Small intestine (tissue), 7 donors: ENCODE data around the gene MAPK10. TPM values are rescaled to one million over a fixed set of nuclear protein-coding genes. Genes with fewer than 3 reads are reported as not detected.

Experiments
- DNase-seq, 2 donors: peaks; one replicate each; pipeline versions ENCODE4 v3.0.0 to v3.0.0-alpha.2; 2013
- FAIRE-seq: peaks from 2 replicates; lab custom pipeline; 2012; peaks lifted over from hg19 to GRCh38; lab: Jason Lieb, UNC
- H3K27ac ChIP-seq, 3 donors: one replicate each; pipeline ENCODE4 v1.5.1; 2013; ENCODE audit warnings: low read length in 2 of 3, mild to moderate bottlenecking in 2 of 3, control low read depth in 1 of 3, inconsistent platforms in 1 of 3, low read depth in 1 of 3, moderate library complexity in 1 of 3
- H3K27me3 ChIP-seq, 3 donors: one replicate each; pipeline ENCODE4 v1.6.1; 2013; ENCODE audit warnings: low read length in 3 of 3, inconsistent platforms in 1 of 3; ENCODE audit not compliant: control insufficient read depth in 3 of 3, insufficient read depth in 3 of 3
- H3K36me3 ChIP-seq, 3 donors: one replicate each; pipeline ENCODE4 v1.6.1; 2013; ENCODE audit warnings: low read length in 3 of 3, inconsistent platforms in 1 of 3, low read depth in 1 of 3, mild to moderate bottlenecking in 1 of 3, moderate library complexity in 1 of 3; ENCODE audit not compliant: control insufficient read depth in 3 of 3, insufficient read depth in 2 of 3
- H3K4me1 ChIP-seq, 3 donors: one replicate each; pipeline ENCODE4 v1.6.1; 2013; ENCODE audit warnings: low read length in 2 of 3, inconsistent platforms in 1 of 3, low read depth in 1 of 3, mild to moderate bottlenecking in 1 of 3, moderate library complexity in 1 of 3; ENCODE audit not compliant: control insufficient read depth in 3 of 3, insufficient read depth in 2 of 3
- H3K4me3 ChIP-seq, 3 donors: one replicate each; pipeline ENCODE4 v1.5.1; 2013; ENCODE audit warnings: low read length in 3 of 3, control low read depth in 1 of 3, inconsistent platforms in 1 of 3, low read depth in 1 of 3, mild to moderate bottlenecking in 1 of 3, moderate library complexity in 1 of 3
- H3K9me3 ChIP-seq, 2 donors: one replicate each; pipeline ENCODE4 v1.6.1; 2013; ENCODE audit warnings: low read depth in 1 of 2, low read length in 1 of 2; ENCODE audit not compliant: control insufficient read depth in 2 of 2, insufficient read depth in 1 of 2
- WGBS, 3 donors: extraction: QIAGEN DNeasy Blood & Tissue Kit; methylation state at CpG; one replicate each; pipeline ENCODE4 v1.1.7; 2013; 5-methylcytosine and 5-hydroxymethylcytosine counted together
- polyA plus RNA-seq, 4 donors: library from polyadenylated mRNA; stranded (reverse) in 3 of 4; unstranded in 1 of 4; fragments of 200-250 nt in 3 of 4; fragments of 120-200 nt in 1 of 4; gene quantifications; one replicate each; pipeline versions ENCODE4 v1.2.1 to v1.2.3, GENCODE V29; 2013
- donor health status: healthy with polysubstance abuse.
- donor health status: control.
- donor health status: control.
- donor health status: Bipolar disorder and iron deficiency.
- donor health status: healthy.

The MAPK10 gene
- polyA plus RNA-seq, 4 donors = 0.22 to 8.9 (median 5.0) TPM

GRCh38 chr4:86043755-86044592 lies 315.9 kb downstream of the MAPK10 start:
- DNase-seq (peak; percentile 48 to 50), FAIRE-seq (no peak)
- WGBS, 3 donors = 17 to 22% (median 20%) methylated on average over 8 of the region's 8 CpGs
- H3K27me3 ChIP-seq = no peaks in the 10 kb centered on the region
- H3K27ac ChIP-seq = no peak overlapping the region
- no peak overlapping the region for H3K4me3 ChIP-seq
- H3K9me3 ChIP-seq = no peaks in the 10 kb centered on the region
- H3K4me1 ChIP-seq = no peaks in the 10 kb centered on the region
- H3K36me3 ChIP-seq = no peaks in the 10 kb centered on the region

- FAIRE-seq = no peak
- peaks cover 0 to 2% (median 0%) of the 10 kb centered on the region in 3 donors for H3K4me1 ChIP-seq
- no peaks in the 10 kb centered on the region for H3K9me3 ChIP-seq
- no peaks in the 10 kb centered on the region for H3K27me3 ChIP-seq
- no peak overlapping the region for H3K27ac ChIP-seq
- WGBS, 3 donors = 74 to 93% (median 81%) methylated on average over 1 of the region's 1 CpG
- H3K4me3 ChIP-seq = no peak overlapping the region
- no peak for DNase-seq
- H3K36me3 ChIP-seq = no peaks in the 10 kb centered on the region
Observed at GRCh38 chr4:86038037-86038436, 321.8 kb downstream of the MAPK10 start.

DNA sequence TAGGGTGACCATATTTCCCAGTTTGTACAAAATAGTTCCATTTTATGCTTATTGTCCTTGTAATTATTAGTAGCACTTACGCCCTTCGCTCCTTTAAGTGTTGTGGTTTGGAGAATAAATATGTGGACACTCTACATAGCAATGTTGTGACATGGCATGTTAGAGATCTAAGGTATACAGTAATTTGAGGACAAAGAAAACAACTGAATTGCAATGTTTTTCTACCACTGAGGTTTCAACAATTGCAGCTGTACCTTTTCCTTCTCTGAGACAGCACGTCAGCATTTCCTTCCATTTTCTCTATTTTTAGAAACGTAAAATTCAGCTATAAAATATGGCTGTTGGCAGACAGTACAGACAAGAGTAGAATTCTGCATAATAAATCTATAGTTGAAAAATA lies 323.1 kb downstream of the MAPK10 start:
- no peaks in the 10 kb centered on the region for H3K36me3 ChIP-seq
- no peak for DNase-seq
- no peak overlapping the region for H3K4me3 ChIP-seq
- WGBS, 3 donors = 73 to 87% (median 77%) methylated on average over 4 of the region's 4 CpGs
- FAIRE-seq = no peak
- H3K27ac ChIP-seq = no peak overlapping the region
- no peaks in the 10 kb centered on the region for H3K9me3 ChIP-seq
- peaks cover 0 to 2% (median 0%) of the 10 kb centered on the region in 3 donors for H3K4me1 ChIP-seq
- no peaks in the 10 kb centered on the region for H3K27me3 ChIP-seq

DNA sequence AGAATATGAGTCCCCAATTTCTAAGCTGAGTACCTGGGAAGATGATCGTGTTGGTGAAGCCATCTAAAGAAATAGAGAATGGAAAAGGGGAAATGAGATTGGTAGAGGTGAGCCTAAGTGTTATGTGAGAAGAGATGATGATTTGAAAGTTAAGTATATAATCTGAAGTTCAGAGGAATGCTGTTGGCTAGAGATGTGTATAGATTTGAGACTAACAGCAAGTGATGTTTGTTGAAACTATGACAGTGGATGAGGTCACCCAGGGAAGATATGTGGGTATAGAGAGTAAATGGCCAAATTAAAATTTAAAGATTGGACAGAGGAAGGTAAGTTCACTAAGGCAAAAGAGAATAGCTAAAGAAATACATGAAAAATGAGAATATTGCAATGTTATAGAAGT lies 324.2 kb downstream of the MAPK10 start:
- DNase-seq (no peak), FAIRE-seq (no peak)
- Histone ChIP-seq H3K9me3 (no peaks in the 10 kb centered on the region), H3K4me3 (no peak overlapping the region), H3K27me3 (no peaks in the 10 kb centered on the region), H3K4me1 (peaks cover 0 to 2% (median 0%) of the 10 kb centered on the region in 3 donors), H3K36me3 (no peaks in the 10 kb centered on the region), H3K27ac (no peak overlapping the region)
- WGBS, 3 donors = 82 to 97% (median 89%) methylated on average over 1 of the region's 1 CpG

GRCh38 chr4:86034616-86035015 lies 325.2 kb downstream of the MAPK10 start:
- Histone ChIP-seq H3K27ac (no peak overlapping the region), H3K36me3 (no peaks in the 10 kb centered on the region), H3K4me1 (peaks cover 0 to 2% (median 0%) of the 10 kb centered on the region in 3 donors), H3K9me3 (no peaks in the 10 kb centered on the region), H3K4me3 (no peak overlapping the region), H3K27me3 (no peaks in the 10 kb centered on the region)
- FAIRE-seq = no peak
- DNase-seq = no peak
- WGBS, 3 donors = 87 to 93% (median 87%) methylated on average over 2 of the region's 2 CpGs

- FAIRE-seq (no peak), DNase-seq (peak in 1 of 2 donors; percentile 7)
- Histone ChIP-seq H3K4me1 (peaks cover 0 to 2% (median 0%) of the 10 kb centered on the region in 3 donors), H3K36me3 (no peaks in the 10 kb centered on the region), H3K27ac (peak overlapping the region in 1 of 3 donors; percentile 7), H3K27me3 (no peaks in the 10 kb centered on the region), H3K9me3 (no peaks in the 10 kb centered on the region), H3K4me3 (no peak overlapping the region)
- 46 to 83% (median 62%) methylated on average over 4 of the region's 4 CpGs for WGBS, 3 donors
Observed at GRCh38 chr4:86033171-86033570, 326.7 kb downstream of the MAPK10 start.

DNA sequence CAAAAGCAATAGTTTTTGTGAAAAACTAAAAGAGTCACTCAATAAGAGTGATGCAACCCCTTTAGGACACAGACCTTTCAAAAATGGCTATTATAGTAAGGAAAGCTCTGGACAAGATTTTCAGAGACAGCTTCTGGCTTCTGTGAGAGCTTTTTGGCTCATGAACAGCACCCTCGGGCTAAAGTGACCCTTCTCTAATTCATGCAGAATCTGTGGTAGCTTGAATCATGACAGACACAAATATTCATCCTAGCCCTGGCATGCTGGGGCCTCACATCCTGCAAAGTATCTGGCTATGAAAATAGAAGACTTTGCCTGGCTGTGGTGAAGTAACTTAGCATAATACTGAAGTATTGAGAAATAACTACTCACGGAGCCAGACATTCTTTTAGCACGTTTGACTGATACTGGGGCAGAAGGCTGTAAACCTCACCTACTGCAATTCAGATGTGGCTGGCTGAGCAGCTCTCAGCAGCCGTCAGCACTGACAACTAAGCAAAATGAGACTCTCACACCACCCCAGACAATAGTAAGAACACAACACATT lies 327.3 kb downstream of the MAPK10 start:
- DNase-seq (peak in 1 of 2 donors; percentile 33), FAIRE-seq (no peak)
- Histone ChIP-seq H3K4me3 (no peak overlapping the region), H3K36me3 (no peaks in the 10 kb centered on the region), H3K4me1 (peaks cover 0 to 2% (median 0%) of the 10 kb centered on the region in 3 donors), H3K9me3 (no peaks in the 10 kb centered on the region), H3K27ac (peak overlapping the region in 2 of 3 donors; percentile 7 to 36), H3K27me3 (no peaks in the 10 kb centered on the region)
- 34 to 55% (median 47%) methylated on average over 4 of the region's 4 CpGs for WGBS, 3 donors

- FAIRE-seq (no peak), DNase-seq (no peak)
- 70 to 86% (median 77%) methylated on average over 3 of the region's 3 CpGs for WGBS, 3 donors
- no peaks in the 10 kb centered on the region for H3K9me3 ChIP-seq
- H3K36me3 ChIP-seq = no peaks in the 10 kb centered on the region
- H3K27me3 ChIP-seq = no peaks in the 10 kb centered on the region
- no peak overlapping the region for H3K27ac ChIP-seq
- H3K4me1 ChIP-seq = peaks cover 0 to 2% (median 0%) of the 10 kb centered on the region in 3 donors
- H3K4me3 ChIP-seq = no peak overlapping the region
Observed at GRCh38 chr4:86031927-86032326, 327.9 kb downstream of the MAPK10 start.
